CD8-positive, alpha-beta memory T cell (primary cell): ENCODE measurements around the gene GIMAP7. TPM values are rescaled to one million over a fixed set of nuclear protein-coding genes. Genes with fewer than 3 reads are reported as not detected.

Experiments used
- CTCF ChIA-PET: fragments of 350-600 bp; sonication (Branson Sonifier 250); formaldehyde crosslinking; loops from one replicate; lab custom pipeline; 2021; ENCODE audit warnings: antibody characterized with exemption; lab: Charles Lee
- POLR2A ChIA-PET: fragments of 350-600 bp; sonication (Branson Sonifier 250); formaldehyde crosslinking; loops from one replicate; lab custom pipeline; 2021; ENCODE audit warnings: antibody characterized with exemption; lab: Charles Lee
- DNase-seq, 5 donors: peaks; one replicate each; pipeline versions ENCODE4 v3.0.0 to v3.0.0-alpha.2; 2020 to 2022; ENCODE audit warnings: mixed read lengths in 1 of 5
- H3K27ac ChIP-seq: one replicate; pipeline ENCODE4 v1.7.0; 2013; ENCODE audit warnings: low read depth, mild to moderate bottlenecking, low read length, moderate library complexity
- H3K27me3 ChIP-seq: 2 replicates; pipeline ENCODE4 v1.7.0; 2013; ENCODE audit warnings: low read length, mild to moderate bottlenecking; ENCODE audit not compliant: insufficient read depth, poor library complexity, severe bottlenecking
- H3K36me3 ChIP-seq: 2 replicates; pipeline ENCODE4 v1.7.0; 2013; ENCODE audit warnings: mild to moderate bottlenecking, low read length, moderate library complexity; ENCODE audit not compliant: insufficient read depth
- H3K4me1 ChIP-seq: 2 replicates; pipeline ENCODE4 v1.7.0; 2013; ENCODE audit warnings: mild to moderate bottlenecking, low read length, moderate library complexity; ENCODE audit not compliant: insufficient read depth
- H3K4me3 ChIP-seq: 2 replicates; pipeline ENCODE4 v1.7.0; 2013; ENCODE audit warnings: mild to moderate bottlenecking, low read length
- H3K9me3 ChIP-seq: 2 replicates; pipeline ENCODE4 v1.7.0; 2013; ENCODE audit warnings: mild to moderate bottlenecking, low read length
- H3K27ac Mint-ChIP-seq, 8 donors: one replicate each; pipeline ENCODE4 v1.8.0; 2020 to 2021; ENCODE audit warnings: mixed read lengths in 8 of 8, mild to moderate bottlenecking in 6 of 8, inconsistent platforms in 3 of 8, moderate library complexity in 3 of 8
- H3K27me3 Mint-ChIP-seq, 2 donors: one replicate each; pipeline ENCODE4 v1.8.0; 2020 to 2021; ENCODE audit warnings: mixed read lengths in 2 of 2, mild to moderate bottlenecking in 1 of 2, moderate library complexity in 1 of 2
- H3K36me3 Mint-ChIP-seq, 3 donors: one replicate each; pipeline ENCODE4 v1.8.0; 2020 to 2021; ENCODE audit warnings: mixed read lengths in 3 of 3, inconsistent platforms in 1 of 3, mild to moderate bottlenecking in 1 of 3
- H3K4me1 Mint-ChIP-seq, 3 donors: one replicate each; pipeline ENCODE4 v1.8.0; 2020 to 2021; ENCODE audit warnings: mixed read lengths in 3 of 3, inconsistent platforms in 1 of 3, mild to moderate bottlenecking in 1 of 3
- H3K4me3 Mint-ChIP-seq, 7 donors: one replicate each; pipeline ENCODE4 v1.8.0; 2020 to 2021; ENCODE audit warnings: mixed read lengths in 7 of 7, mild to moderate bottlenecking in 6 of 7, moderate library complexity in 4 of 7, inconsistent platforms in 2 of 7
- H3K9me3 Mint-ChIP-seq, 5 donors: one replicate each; pipeline ENCODE4 v1.8.0; 2020 to 2022; ENCODE audit warnings: mixed read lengths in 5 of 5, mild to moderate bottlenecking in 3 of 5, moderate library complexity in 2 of 5, inconsistent platforms in 1 of 5
- polyA plus RNA-seq: library from polyadenylated mRNA; unstranded; fragments of 300-500 nt; fragmentation: Illumina TruSeq; gene quantifications from one replicate; pipeline ENCODE4 v1.2.3, GENCODE V29; 2021
- total RNA-seq, 2 experiments: library from RNA; stranded (reverse); gene quantifications; one replicate each; pipeline ENCODE4 v1.2.3, GENCODE V29; 2021

GIMAP7 gene
- total and polyA plus RNA-seq, 3 experiments from 2014 or later: 47.3 to 861 (median 51.4) TPM

GRCh38 chr7:150560486-150560885 is 45.8 kb downstream of the GIMAP7 start:
- no peak overlapping the region for H3K27ac ChIP-seq
- Mint-ChIP-seq H3K36me3 (peaks cover 3 to 57% (median 18%) of the 10 kb centered on the region in 3 donors), H3K4me3 (peak overlapping the region in 2 of 7 donors; percentile 17 to 82), H3K27ac (peak overlapping the region in 1 of 8 donors; percentile 68), H3K27me3 (no peaks in the 10 kb centered on the region), H3K4me1 (peaks cover 74 to 91% (median 88%) of the 10 kb centered on the region in 3 donors), H3K9me3 (peaks cover 0 to 55% (median 48%) of the 10 kb centered on the region in 5 donors)
- H3K4me3 ChIP-seq: peak overlapping the region; percentile 16
- no peaks in the 10 kb centered on the region for H3K27me3 ChIP-seq
- H3K36me3 ChIP-seq: no peaks in the 10 kb centered on the region
- CTCF ChIA-PET: interaction anchor here (1.6 to 1.8 kb wide), 2 partner anchors 112 to 160 kb away, joined by 4 to 5 read pairs; no protein-coding TSS in a partner anchor
- peaks cover 76% of the 10 kb centered on the region for H3K4me1 ChIP-seq
- no peak for DNase-seq
- POLR2A ChIA-PET: no interaction called here
- H3K9me3 ChIP-seq: peaks cover 8% of the 10 kb centered on the region

- Histone ChIP-seq H3K4me3 (peak overlapping the region; percentile 38), H3K4me1 (peaks cover 76% of the 10 kb centered on the region), H3K9me3 (peaks cover 8% of the 10 kb centered on the region), H3K27me3 (no peaks in the 10 kb centered on the region), H3K27ac (no peak overlapping the region), H3K36me3 (peaks cover 4% of the 10 kb centered on the region)
- Mint-ChIP-seq H3K4me3 (peak overlapping the region; percentile 59 to 82 (median 75)), H3K27me3 (no peaks in the 10 kb centered on the region), H3K9me3 (peaks cover 0 to 50% (median 42%) of the 10 kb centered on the region in 5 donors), H3K4me1 (peaks cover 74 to 88% (median 86%) of the 10 kb centered on the region in 3 donors), H3K27ac (peak overlapping the region; percentile 84 to 97 (median 89)), H3K36me3 (peaks cover 2 to 57% (median 25%) of the 10 kb centered on the region in 3 donors)
- POLR2A ChIA-PET: no interaction called here
- DNase-seq: no peak
- CTCF ChIA-PET: interaction anchor here (1.0 to 2.6 kb wide), 5 partner anchors 112 to 193 kb away, joined by 3 to 9 read pairs (median 4); partner anchors contain the start of genes GIMAP5 and GIMAP8
These were observed 48.2 kb downstream of the GIMAP7 start for GRCh38 chr7:150562919-150563318.

- peak overlapping the region; percentile 38 for H3K4me3 ChIP-seq
- Mint-ChIP-seq H3K4me3 (peak overlapping the region; percentile 59 to 82 (median 75)), H3K36me3 (peaks cover 7 to 55% (median 31%) of the 10 kb centered on the region in 3 donors), H3K27me3 (no peaks in the 10 kb centered on the region), H3K4me1 (peaks cover 69 to 82% (median 81%) of the 10 kb centered on the region in 3 donors), H3K9me3 (peaks cover 0 to 47% (median 35%) of the 10 kb centered on the region in 5 donors), H3K27ac (peak overlapping the region; percentile 84 to 97 (median 89))
- no peaks in the 10 kb centered on the region for H3K27me3 ChIP-seq
- peaks cover 4% of the 10 kb centered on the region for H3K36me3 ChIP-seq
- DNase-seq: peak in 3 of 5 donors; percentile 44 to 67 (median 45)
- ChIA-PET CTCF (interaction anchor here (0.8 to 2.6 kb wide), 7 partner anchors 44 to 192 kb away, joined by 3 to 9 read pairs (median 4); partner anchors contain the start of gene GIMAP7), POLR2A (interaction anchor here (0.6 to 1.0 kb wide), 4 partner anchors 62 to 415 kb away, joined by 3 to 4 read pairs (median 3); partner anchors contain the start of gene GIMAP8)
- no peak overlapping the region for H3K27ac ChIP-seq
- H3K9me3 ChIP-seq: peaks cover 8% of the 10 kb centered on the region
- H3K4me1 ChIP-seq: peaks cover 67% of the 10 kb centered on the region
These were observed 49.3 kb downstream of the GIMAP7 start for GRCh38 chr7:150564006-150564405.

- CTCF ChIA-PET: interaction anchor here (0.8 to 2.6 kb wide), 6 partner anchors 45 to 191 kb away, joined by 3 to 8 read pairs (median 4); partner anchors contain the start of gene GIMAP7
- POLR2A ChIA-PET: interaction anchor here (0.6 to 1.1 kb wide), 4 partner anchors 114 to 415 kb away, joined by 3 to 4 read pairs (median 3); partner anchors contain the start of gene GIMAP8
- Mint-ChIP-seq H3K4me3 (peak overlapping the region; percentile 62 to 82 (median 75)), H3K27ac (peak overlapping the region in 7 of 8 donors; percentile 84 to 91 (median 89)), H3K4me1 (peaks cover 75 to 87% (median 84%) of the 10 kb centered on the region in 3 donors), H3K27me3 (peaks cover 0 to 1% of the 10 kb centered on the region in 2 donors), H3K9me3 (peaks cover 0 to 48% (median 38%) of the 10 kb centered on the region in 5 donors), H3K36me3 (peaks cover 12 to 57% (median 35%) of the 10 kb centered on the region in 3 donors)
- Histone ChIP-seq H3K9me3 (peaks cover 8% of the 10 kb centered on the region), H3K27me3 (no peaks in the 10 kb centered on the region), H3K4me1 (peaks cover 71% of the 10 kb centered on the region), H3K27ac (no peak overlapping the region), H3K36me3 (peaks cover 5% of the 10 kb centered on the region), H3K4me3 (peak overlapping the region; percentile 38)
- DNase-seq: no peak
These were observed 49.9 kb downstream of the GIMAP7 start for GRCh38 chr7:150564566-150564965.

- ChIA-PET POLR2A (interaction anchor here (0.6 to 1.1 kb wide), 2 partner anchors 11 to 150 kb away, joined by 3 read pairs; no protein-coding TSS in a partner anchor), CTCF (interaction anchor here (1.4 to 2.6 kb wide), 3 partner anchors 50 to 191 kb away, joined by 4 to 8 read pairs (median 5); partner anchors contain the start of gene GIMAP7)
- DNase-seq: no peak
- Mint-ChIP-seq H3K9me3 (peaks cover 0 to 48% (median 37%) of the 10 kb centered on the region in 5 donors), H3K4me1 (peaks cover 79 to 89% (median 86%) of the 10 kb centered on the region in 3 donors), H3K36me3 (peaks cover 18 to 59% (median 37%) of the 10 kb centered on the region in 3 donors), H3K4me3 (peak overlapping the region; percentile 10 to 68 (median 56)), H3K27ac (peak overlapping the region in 7 of 8 donors; percentile 68 to 89 (median 79)), H3K27me3 (peaks cover 0 to 4% of the 10 kb centered on the region in 2 donors)
- peaks cover 74% of the 10 kb centered on the region for H3K4me1 ChIP-seq
- no peaks in the 10 kb centered on the region for H3K27me3 ChIP-seq
- H3K9me3 ChIP-seq: peaks cover 7% of the 10 kb centered on the region
- H3K4me3 ChIP-seq: no peak overlapping the region
- H3K36me3 ChIP-seq: peaks cover 12% of the 10 kb centered on the region
- no peak overlapping the region for H3K27ac ChIP-seq
These were observed 50.6 kb downstream of the GIMAP7 start for GRCh38 chr7:150565239-150565638.

- H3K27ac Mint-ChIP-seq: peak overlapping the region in 7 of 8 donors; percentile 81 to 98 (median 92)
- H3K27me3 ChIP-seq: no peaks in the 10 kb centered on the region
- peaks cover 20% of the 10 kb centered on the region for H3K36me3 ChIP-seq
- peak overlapping the region; percentile 97 to 100 (median 100) for H3K4me3 Mint-ChIP-seq
- peaks cover 0 to 48% (median 35%) of the 10 kb centered on the region in 5 donors for H3K9me3 Mint-ChIP-seq
- peaks cover 10% of the 10 kb centered on the region for H3K9me3 ChIP-seq
- POLR2A ChIA-PET: interaction anchor here (1.1 kb wide), 1 partner anchor 151 kb away, joined by 3 read pairs; no protein-coding TSS in a partner anchor
- H3K4me3 ChIP-seq: peak overlapping the region; percentile 90
- H3K27me3 Mint-ChIP-seq: peaks cover 0 to 4% of the 10 kb centered on the region in 2 donors
- H3K36me3 Mint-ChIP-seq: peaks cover 21 to 60% (median 41%) of the 10 kb centered on the region in 3 donors
- peaks cover 78 to 89% (median 86%) of the 10 kb centered on the region in 3 donors for H3K4me1 Mint-ChIP-seq
- CTCF ChIA-PET: interaction anchor here (1.0 to 4.7 kb wide), 4 partner anchors 51 to 190 kb away, joined by 4 to 25 read pairs (median 12); partner anchors contain the start of gene GIMAP7
- peaks cover 74% of the 10 kb centered on the region for H3K4me1 ChIP-seq
- no peak overlapping the region for H3K27ac ChIP-seq
- DNase-seq: no peak
These were observed 51.5 kb downstream of the GIMAP7 start for GRCh38 chr7:150566123-150566522.

- H3K9me3 ChIP-seq: peaks cover 14% of the 10 kb centered on the region
- Mint-ChIP-seq H3K9me3 (peaks cover 0 to 49% (median 33%) of the 10 kb centered on the region in 5 donors), H3K36me3 (peaks cover 22 to 61% (median 44%) of the 10 kb centered on the region in 3 donors), H3K4me1 (peaks cover 76 to 86% (median 85%) of the 10 kb centered on the region in 3 donors), H3K27me3 (peaks cover 0 to 4% of the 10 kb centered on the region in 2 donors), H3K27ac (peak overlapping the region; percentile 1 to 98 (median 90)), H3K4me3 (peak overlapping the region; percentile 97 to 100 (median 100))
- ChIA-PET POLR2A (interaction anchor here (0.8 to 1.7 kb wide), 10 partner anchors 48 to 189 kb away, joined by 3 to 15 read pairs (median 3); partner anchors contain the start of genes GIMAP1, GIMAP7 and GIMAP8), CTCF (interaction anchor here (0.7 to 4.9 kb wide), 13 partner anchors 42 to 189 kb away, joined by 3 to 28 read pairs (median 10); partner anchors contain the start of genes GIMAP1, GIMAP7 and GIMAP8)
- no peak for DNase-seq
- peaks cover 74% of the 10 kb centered on the region for H3K4me1 ChIP-seq
- peaks cover 25% of the 10 kb centered on the region for H3K36me3 ChIP-seq
- no peak overlapping the region for H3K27ac ChIP-seq
- no peaks in the 10 kb centered on the region for H3K27me3 ChIP-seq
- H3K4me3 ChIP-seq: peak overlapping the region; percentile 90
These were observed 51.9 kb downstream of the GIMAP7 start for GRCh38 chr7:150566572-150566971.
